HEK293 (cell line): ENCODE data around the gene ARL11.

Experiments used
- CTCF ChIA-PET: fragments of 350-600 bp; formaldehyde crosslinking; extraction: SDS; loops from one replicate; lab custom pipeline; 2021; ENCODE audit warnings: antibody characterized with exemption; lab: Yijun Ruan, JAX
- POLR2A ChIA-PET: fragments of 300-600 bp; formaldehyde crosslinking; extraction: SDS; loops from one replicate; lab custom pipeline; 2020; ENCODE audit warnings: antibody characterized with exemption, inconsistent platforms; lab: Yijun Ruan, JAX
- H3K27ac ChIP-seq: fragments of 200-500 bp; sonication (Bioruptor generic); 2 replicates; pipeline ENCODE4 v1.5.1; 2014; ENCODE audit warnings: low read depth, low read length, control low read depth, inconsistent platforms; ENCODE audit errors: extremely low read depth
- H3K36me3 ChIP-seq, 2 experiments: fragments of 200-500 bp in 1 of 2; sonication (Bioruptor generic) in 1 of 2; 1 replicate in 1 of 2; 2 replicates in 1 of 2; pipeline ENCODE4 v1.5.1; 2014 to 2017; ENCODE audit warnings: inconsistent platforms in 2 of 2, low read length in 2 of 2; ENCODE audit not compliant: control insufficient read depth in 2 of 2, insufficient read depth in 1 of 2
- H3K4me1 ChIP-seq: fragments of 200-500 bp; sonication (Bioruptor generic); 2 replicates; pipeline ENCODE4 v1.5.1; 2014; ENCODE audit warnings: mild to moderate bottlenecking, low read length, inconsistent platforms; ENCODE audit not compliant: control insufficient read depth, insufficient read depth
- H3K4me3 ChIP-seq: 2 replicates; pipeline ENCODE4 v1.5.1; 2011; ENCODE audit warnings: low read depth, mild to moderate bottlenecking, control low read depth, low read length, moderate library complexity
- H3K9me3 ChIP-seq: fragments of 200-500 bp; sonication (Bioruptor generic); 2 replicates; pipeline ENCODE4 v1.5.1; 2014; ENCODE audit warnings: low read depth, low read length, inconsistent platforms; ENCODE audit not compliant: control insufficient read depth, insufficient read depth
- BCL11A ChIP-seq: fragments of 450-650 bp; formaldehyde crosslinking; IDR thresholded peaks from 2 replicates; pipeline ENCODE4 v1.5.1; 2016; ENCODE audit warnings: low read depth, missing biosample characterization, missing genetic modification characterization
- INSM2 ChIP-seq: fragments of 450-650 bp; formaldehyde crosslinking; IDR thresholded peaks from 2 replicates; pipeline ENCODE4 v1.5.1; 2016; ENCODE audit warnings: missing biosample characterization, missing genetic modification characterization
- SP7 ChIP-seq: fragments of 450-650 bp; formaldehyde crosslinking; IDR thresholded peaks from 2 replicates; pipeline ENCODE4 v1.5.1; 2016; ENCODE audit warnings: missing biosample characterization, missing genetic modification characterization
- YY2 ChIP-seq: fragments of 450-650 bp; formaldehyde crosslinking; IDR thresholded peaks from 2 replicates; pipeline ENCODE4 v1.5.1; 2016; ENCODE audit warnings: missing biosample characterization, missing genetic modification characterization
- ZBTB6 ChIP-seq: fragments of 450-650 bp; formaldehyde crosslinking; IDR thresholded peaks from 2 replicates; pipeline ENCODE4 v1.5.1; 2017; ENCODE audit warnings: missing biosample characterization, missing genetic modification characterization
- ZBTB7A ChIP-seq: fragments of 450-650 bp; formaldehyde crosslinking; IDR thresholded peaks from 2 replicates; pipeline ENCODE4 v1.5.1; 2016; ENCODE audit warnings: low read depth, missing biosample characterization, missing genetic modification characterization
- ZIC2 ChIP-seq: fragments of 450-650 bp; formaldehyde crosslinking; IDR thresholded peaks from 2 replicates; pipeline ENCODE4 v1.5.1; 2016; ENCODE audit warnings: missing biosample characterization, missing genetic modification characterization
- ZNF175 ChIP-seq: fragments of 450-650 bp; formaldehyde crosslinking; IDR thresholded peaks from 2 replicates; pipeline ENCODE4 v1.5.1; 2016; ENCODE audit warnings: missing biosample characterization, missing genetic modification characterization
- ZNF19 ChIP-seq: fragments of 450-650 bp; formaldehyde crosslinking; IDR thresholded peaks from 2 replicates; pipeline ENCODE4; 2016; ENCODE audit warnings: missing biosample characterization, missing genetic modification characterization, low read depth
- ZNF202 ChIP-seq: fragments of 450-650 bp; formaldehyde crosslinking; IDR thresholded peaks from 2 replicates; pipeline ENCODE4 v1.5.1; 2016; ENCODE audit warnings: missing biosample characterization, missing genetic modification characterization, borderline replicate concordance
- ZNF223 ChIP-seq: fragments of 450-650 bp; formaldehyde crosslinking; IDR thresholded peaks from 2 replicates; pipeline ENCODE4 v1.5.1; 2016; ENCODE audit warnings: missing biosample characterization, missing genetic modification characterization
- ZNF311 ChIP-seq: fragments of 450-650 bp; formaldehyde crosslinking; IDR thresholded peaks from 2 replicates; pipeline ENCODE4 v1.5.1; 2017; ENCODE audit warnings: missing biosample characterization, missing genetic modification characterization, borderline replicate concordance
- ZNF391 ChIP-seq: fragments of 450-650 bp; formaldehyde crosslinking; IDR thresholded peaks from 2 replicates; pipeline ENCODE4 v1.5.1; 2016; ENCODE audit warnings: low read depth, missing biosample characterization, missing genetic modification characterization, borderline replicate concordance
- ZNF394 ChIP-seq: fragments of 450-650 bp; formaldehyde crosslinking; IDR thresholded peaks from 2 replicates; pipeline ENCODE4 v1.5.1; 2016; ENCODE audit warnings: missing biosample characterization, missing genetic modification characterization, mild to moderate bottlenecking, moderate library complexity, borderline replicate concordance
- ZNF544 ChIP-seq: fragments of 450-650 bp; formaldehyde crosslinking; IDR thresholded peaks from 2 replicates; pipeline ENCODE4 v1.5.0; 2017; ENCODE audit warnings: missing biosample characterization, missing genetic modification characterization
- ZNF555 ChIP-seq: fragments of 450-650 bp; formaldehyde crosslinking; conservative IDR thresholded peaks from 2 replicates; pipeline ENCODE4 v1.5.1; 2017; ENCODE audit warnings: missing biosample characterization, mild to moderate bottlenecking, missing genetic modification characterization, inconsistent platforms
- ZNF600 ChIP-seq: fragments of 450-650 bp; formaldehyde crosslinking; IDR thresholded peaks from 2 replicates; pipeline ENCODE4 v1.5.1; 2016; ENCODE audit warnings: missing biosample characterization, missing genetic modification characterization
- ZNF639 ChIP-seq: fragments of 450-650 bp; formaldehyde crosslinking; IDR thresholded peaks from 2 replicates; pipeline ENCODE4 v1.5.1; 2016; ENCODE audit warnings: missing biosample characterization, missing genetic modification characterization
- ZNF658 ChIP-seq: fragments of 450-650 bp; formaldehyde crosslinking; IDR thresholded peaks from 2 replicates; pipeline ENCODE4; 2016; ENCODE audit warnings: missing biosample characterization, missing genetic modification characterization
- ZNF707 ChIP-seq: fragments of 450-650 bp; formaldehyde crosslinking; IDR thresholded peaks from 2 replicates; pipeline ENCODE4 v1.5.1; 2016; ENCODE audit warnings: missing biosample characterization, missing genetic modification characterization

Gene ARL11

GRCh38 chr13:49678191-49678914 lies 50.0 kb downstream of the ARL11 start:
- peaks cover 0 to 7% of the 10 kb centered on the region in 2 experiments; a peak in 2 of 3 replicates for H3K36me3 ChIP-seq
- CTCF ChIA-PET: no interaction called here
- TF ChIP-seq ZNF223: no peak
- TF ChIP-seq INSM2: no peak
- TF ChIP-seq ZNF202 (tag by site-specific recombination): peak; percentile 84; the same call in 1 of the 2 replicates

GRCh38 chr13:49679246-49679645 lies 50.9 kb downstream of the ARL11 start:
- ChIA-PET CTCF (interaction anchor here (0.7 kb wide), 1 partner anchor 9 kb away, joined by 4 read pairs; no protein-coding TSS in a partner anchor), POLR2A (interaction anchor here (0.8 kb wide), 1 partner anchor 12 kb away, joined by 3 read pairs; the partner anchor contains the start of gene EBPL)

More at GRCh38 chr13:49678191-49678914, 50.0 kb downstream of the ARL11 start:
- Histone ChIP-seq H3K27ac (no peak overlapping the region), H3K9me3 (no peaks in the 10 kb centered on the region), H3K4me3 (no peak overlapping the region), H3K4me1 (no peaks in the 10 kb centered on the region)
- POLR2A ChIA-PET: no interaction called here

GRCh38 chr13:49681842-49682435 lies 53.6 kb downstream of the ARL11 start:
- Histone ChIP-seq H3K4me1 (no peaks in the 10 kb centered on the region), H3K36me3 (peaks cover 3 to 9% of the 10 kb centered on the region in 2 experiments; a peak in 2 of 3 replicates), H3K9me3 (no peaks in the 10 kb centered on the region), H3K4me3 (no peak overlapping the region), H3K27ac (no peak overlapping the region)
- POLR2A ChIA-PET: interaction anchor here (0.6 kb wide), 1 partner anchor 18 kb away, joined by 3 read pairs; no protein-coding TSS in a partner anchor
- TF ChIP-seq ZNF639 (tag by site-specific recombination): no peak
- TF ChIP-seq ZNF394 (tag by site-specific recombination): no peak
- TF ChIP-seq YY2 (tag by site-specific recombination): no peak
- no peak for TF ChIP-seq ZBTB6 (tag by site-specific recombination)
- TF ChIP-seq ZNF175 (tag by site-specific recombination): no peak
- no peak for TF ChIP-seq ZBTB7A (tag by site-specific recombination)
- no peak for TF ChIP-seq ZNF544 (tag by site-specific recombination)
- no peak for TF ChIP-seq ZNF311 (tag by site-specific recombination)
- TF ChIP-seq ZIC2 (tag by site-specific recombination): no peak
- TF ChIP-seq ZNF555: no peak
- no peak for TF ChIP-seq ZNF600 (tag by site-specific recombination)
- TF ChIP-seq ZNF707 (tag by site-specific recombination): no peak
- TF ChIP-seq SP7 (tag by site-specific recombination): no peak
- CTCF ChIA-PET: no interaction called here

More at GRCh38 chr13:49679246-49679645, 50.9 kb downstream of the ARL11 start:
- Histone ChIP-seq H3K4me3 (no peak overlapping the region), H3K4me1 (no peaks in the 10 kb centered on the region), H3K27ac (no peak overlapping the region), H3K36me3 (peaks cover 0 to 7% of the 10 kb centered on the region in 2 experiments; a peak in 2 of 3 replicates), H3K9me3 (no peaks in the 10 kb centered on the region)
- TF ChIP-seq ZNF19 (tag by site-specific recombination) (no peak), ZNF391 (tag by site-specific recombination) (no peak), ZNF658 (tag by site-specific recombination) (no peak), BCL11A (tag by site-specific recombination) (no peak), ZBTB7A (tag by site-specific recombination) (no peak)
